ENCODE results near the gene TEAD3. TPM values are rescaled to one million over a fixed set of nuclear protein-coding genes. Genes with fewer than 3 reads are reported as not detected.

Gene TEAD3
- total RNA-seq, 1 experiment from 2014 or later: 10.7 TPM

GRCh38 chr6:35514587-35514986 lies 17.7 kb upstream of the TEAD3 start:
- in situ Hi-C loops (cut with HindIII; ENCODE audit: low pct_unique_long_range_greater_than_20kb, low sequenced_read_pairs): no loop called here

GRCh38 chr6:35512740-35513139 lies 15.9 kb upstream of the TEAD3 start, which contains the start of gene TULP1:
Gene TULP1 (minus strand): TSS chr6:35512896. CDS start chr6:35512858, 38 bp downstream.
- CTCF ChIA-PET: no interaction called here
- in situ Hi-C loops (cut with HindIII; ENCODE audit: low pct_unique_long_range_greater_than_20kb, low sequenced_read_pairs): no loop called here
- no peaks in the 10 kb centered on the region for H3K4me1 ChIP-seq (ENCODE audit: control insufficient read depth, insufficient read depth, low read length)
- intact Hi-C loops (cut with micrococcal nuclease; ENCODE audit: unreplicated experiment): no loop called here
- POLR2A ChIA-PET: no interaction called here
- no peak within 1 kb of the TSS for H3K27ac ChIP-seq (ENCODE audit: low read length)
- DNase-seq (ENCODE audit: low read depth, low spot score) (no peak), ATAC-seq (no peak)
- H3K36me3 ChIP-seq (ENCODE audit: control insufficient read depth, insufficient read depth, low read length): no peaks in the 10 kb centered on the region
- no peak for TF ChIP-seq REST (IDR thresholded peaks at IDR 0.05; ENCODE audit: insufficient read depth in 1 of 2, low read depth in 2 of 2, low read length in 1 of 2)
- H3K4me3 ChIP-seq (ENCODE audit: low read depth in 2 of 2, low read length in 2 of 2): no peak within 1 kb of the TSS
- no peaks in the 10 kb centered on the region for H3K9me3 ChIP-seq (ENCODE audit: control insufficient read depth, insufficient read depth, low read depth, low read length)
- no peaks in the 10 kb centered on the region for H3K27me3 ChIP-seq (ENCODE audit: control insufficient read depth, insufficient read depth, low read length)
- no TSS peak for BruUV-seq (replicated peaks)

More at GRCh38 chr6:35514587-35514986, 17.7 kb upstream of the TEAD3 start:
- ChIA-PET CTCF (interaction anchor here (0.6 kb wide), 1 partner anchor 8 kb away, joined by 6 read pairs; no protein-coding TSS in a partner anchor), POLR2A (no interaction called here)
- H3K36me3 ChIP-seq (ENCODE audit: control insufficient read depth, insufficient read depth, low read length): no peaks in the 10 kb centered on the region
- H3K4me3 ChIP-seq (ENCODE audit: low read depth in 2 of 2, low read length in 2 of 2): no peak overlapping the region
- BruUV-seq (replicated peaks): no TSS peak
- intact Hi-C loops (cut with micrococcal nuclease; ENCODE audit: unreplicated experiment): no loop called here
- no peaks in the 10 kb centered on the region for H3K27me3 ChIP-seq (ENCODE audit: control insufficient read depth, insufficient read depth, low read length)
- ATAC-seq (no peak), DNase-seq (ENCODE audit: low read depth, low spot score) (no peak)
- no peaks in the 10 kb centered on the region for H3K9me3 ChIP-seq (ENCODE audit: control insufficient read depth, insufficient read depth, low read depth, low read length)
- TF ChIP-seq POLR2AphosphoS5 (IDR thresholded peaks at IDR 0.05; ENCODE audit: low read depth, low read length) (no peak), SIN3A (IDR thresholded peaks at IDR 0.05; ENCODE audit: borderline replicate concordance, insufficient read depth, low read depth, low read length) (no peak), TCF7L2 (IDR thresholded peaks at IDR 0.05; ENCODE audit: low read depth, low read length) (no peak), CTCF (IDR thresholded peaks at IDR 0.05) (no peak), REST (IDR thresholded peaks at IDR 0.05; ENCODE audit: insufficient read depth in 1 of 2, low read depth in 2 of 2, low read length in 1 of 2) (no peak)
- no peak overlapping the region for H3K27ac ChIP-seq (ENCODE audit: low read length)
- H3K4me1 ChIP-seq (ENCODE audit: control insufficient read depth, insufficient read depth, low read length): no peaks in the 10 kb centered on the region
